Activated T-helper 1 cell treated with anti-CD3 and anti-CD28 coated beads, Interleukin-12 subunit alpha, Interleukin-12 subunit beta, Interleukin-2, Interleukin-4 antibody, amounts not matched to agents 30 ng/mL and 10 ng/mL and 1 ng/mL, durations not matched to agents 14 hours and 24 hours and 36 hours (primary cell): ENCODE measurements around the gene TAF11L6. TPM values are rescaled to one million over a fixed set of nuclear protein-coding genes. Genes with fewer than 3 reads are reported as not detected.
"Not testable (repeated sequence)": the region's sequence is repeated elsewhere in the genome, so short reads cannot be mapped to it uniquely, and the experiment has no call there.

Experiments used
- DNase-seq: peaks from one replicate; pipeline ENCODE4 v3.0.0; 2021; ENCODE audit warnings: low spot score
- H3K27ac Mint-ChIP-seq: one replicate; pipeline ENCODE4 v1.8.0; 2021; ENCODE audit warnings: mild to moderate bottlenecking, mixed read lengths
- H3K27me3 Mint-ChIP-seq: one replicate; pipeline ENCODE4 v1.8.0; 2022; ENCODE audit warnings: mild to moderate bottlenecking, moderate library complexity, mixed read lengths; ENCODE audit not compliant: insufficient read depth
- H3K36me3 Mint-ChIP-seq: one replicate; pipeline ENCODE4 v1.8.0; 2021; ENCODE audit warnings: low read depth, mixed read lengths
- H3K4me1 Mint-ChIP-seq: one replicate; pipeline ENCODE4 v1.8.0; 2021; ENCODE audit warnings: low read depth, mixed read lengths
- H3K4me3 Mint-ChIP-seq: one replicate; pipeline ENCODE4 v1.8.0; 2021; ENCODE audit warnings: mild to moderate bottlenecking, moderate library complexity, mixed read lengths
- H3K9me3 Mint-ChIP-seq: one replicate; pipeline ENCODE4 v1.8.0; 2021; ENCODE audit warnings: mixed read lengths
- intact Hi-C: fragments of 100-400 bp; cut with micrococcal nuclease; formaldehyde crosslinking; loops from one replicate; pipeline ENCODE4 v1.15.1; 2024
- total RNA-seq: library from RNA; stranded (reverse); gene quantifications from 2 replicates; pipeline ENCODE4 v1.2.3, GENCODE V29; 2022

The TAF11L6 gene
- total RNA-seq, 1 donor from 2014 or later: not detected

DNA sequence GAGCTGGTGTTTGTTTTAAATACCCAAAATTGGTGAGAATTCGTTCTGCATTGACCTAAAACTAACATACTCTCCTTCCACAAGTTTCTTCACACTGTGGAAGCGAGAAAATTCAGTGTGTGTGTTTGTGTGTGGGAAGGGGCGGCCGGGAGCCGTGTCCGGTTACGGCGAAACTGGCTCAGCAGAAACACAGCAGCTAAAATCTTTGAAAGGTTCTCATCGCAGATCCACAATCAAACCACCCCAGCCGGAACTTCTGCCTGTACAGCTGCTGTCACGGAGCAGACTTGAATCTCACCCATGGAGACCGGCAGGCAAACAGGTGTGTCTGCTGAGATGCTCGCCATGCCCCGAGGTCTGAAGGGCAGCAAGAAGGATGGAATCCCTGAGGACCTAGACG lies 3.5 kb upstream of the TAF11L6 start, which contains the start of gene TAF11L5:
TSS of gene TAF11L5 (plus strand) at position 301 of the 400 bp plus-strand sequence.
- H3K36me3 Mint-ChIP-seq, H3K27ac Mint-ChIP-seq, H3K4me1 Mint-ChIP-seq, intact Hi-C loops, H3K4me3 Mint-ChIP-seq, DNase-seq, H3K9me3 Mint-ChIP-seq, H3K27me3 Mint-ChIP-seq: not testable (repeated sequence)

DNA sequence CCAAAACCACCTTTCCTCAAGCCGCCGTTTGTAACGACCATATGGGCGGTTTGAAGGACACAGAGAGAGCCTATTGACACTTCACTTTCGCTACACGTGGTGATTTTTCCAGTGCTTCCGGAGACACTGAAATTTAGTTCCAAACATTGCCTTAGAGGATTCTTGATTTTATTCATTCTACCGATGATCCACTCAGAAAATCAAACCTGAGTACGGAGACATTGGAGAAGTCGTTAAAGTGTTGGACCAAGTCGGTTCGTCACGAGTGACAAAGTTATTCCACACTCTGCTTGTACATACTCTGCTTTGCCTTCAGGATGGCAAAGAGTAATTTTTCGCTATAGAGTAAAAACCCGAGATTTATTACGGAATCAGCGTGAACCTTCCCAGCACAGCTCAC lies 2.0 kb upstream of the TAF11L6 start:
- H3K36me3 Mint-ChIP-seq, H3K9me3 Mint-ChIP-seq, intact Hi-C loops, H3K4me1 Mint-ChIP-seq, H3K27me3 Mint-ChIP-seq, H3K27ac Mint-ChIP-seq, H3K4me3 Mint-ChIP-seq: not testable (repeated sequence)
- DNase-seq: peak; percentile 9

Other genes with a start within 250 kb of the TAF11L6 start
- gene TAF11L2, start 30.4 kb upstream of the TAF11L6 start, total RNA-seq: not detected in 2 replicates
- not detected in 2 replicates for gene TAF11L3, start 10.3 kb upstream of the TAF11L6 start, total RNA-seq
- gene TAF11L4, start 6.9 kb upstream of the TAF11L6 start, total RNA-seq: not detected in 2 replicates
- gene TAF11L5, start 3.4 kb upstream of the TAF11L6 start, total RNA-seq: not detected in 2 replicates
- not detected in 2 replicates for gene TAF11L7, start 57.1 kb downstream of the TAF11L6 start, total RNA-seq
- not detected in 2 replicates for gene TAF11L8, start 62.3 kb downstream of the TAF11L6 start, total RNA-seq
- gene TAF11L9, start 65.7 kb downstream of the TAF11L6 start, total RNA-seq: not detected in 2 replicates
- gene TAF11L10, start 69.2 kb downstream of the TAF11L6 start, total RNA-seq: not detected in 2 replicates
- not detected in 2 replicates for gene TAF11L11, start 75.5 kb downstream of the TAF11L6 start, total RNA-seq
- not detected in 2 replicates for gene TAF11L12, start 81.7 kb downstream of the TAF11L6 start, total RNA-seq
- not detected in 2 replicates for gene TAF11L13, start 103.4 kb downstream of the TAF11L6 start, total RNA-seq
- not detected in 2 replicates for gene TAF11L14, start 105.8 kb downstream of the TAF11L6 start, total RNA-seq